Mesodermal cell (in vitro differentiated cells): ENCODE data around the gene NEO1.

Source experiments
- H3K27ac ChIP-seq: 2 replicates; pipeline ENCODE4 v1.7.0; 2013; ENCODE audit warnings: mild to moderate bottlenecking, low read depth, low read length, moderate library complexity; ENCODE audit not compliant: severe bottlenecking
- H3K36me3 ChIP-seq: 2 replicates; pipeline ENCODE4 v1.7.1; 2013; ENCODE audit warnings: mild to moderate bottlenecking, low read length, moderate library complexity; ENCODE audit not compliant: control insufficient read depth, insufficient read depth
- H3K4me1 ChIP-seq: one replicate; pipeline ENCODE4 v1.7.1; 2013; ENCODE audit warnings: mild to moderate bottlenecking, low read length; ENCODE audit not compliant: insufficient read depth, control insufficient read depth, poor library complexity, severe bottlenecking
- H3K4me3 ChIP-seq: 2 replicates; pipeline ENCODE4 v1.7.0; 2013; ENCODE audit warnings: low read length, control low read depth, mild to moderate bottlenecking; ENCODE audit not compliant: insufficient read depth, poor library complexity, severe bottlenecking; ENCODE audit errors: extremely low read depth
- H3K9me3 ChIP-seq: 2 replicates; pipeline ENCODE4 v1.7.1; 2013; ENCODE audit warnings: mild to moderate bottlenecking, low read length, moderate library complexity; ENCODE audit not compliant: control insufficient read depth
- WGBS, 2 experiments: methylation state at CpG; one replicate each; pipeline ENCODE4 v1.1.5; 2013; ENCODE audit warnings: missing lambda C conversion rate in 2 of 2; ENCODE audit not compliant: insufficient coverage in 2 of 2; 5-methylcytosine and 5-hydroxymethylcytosine counted together

Gene NEO1

GRCh38 chr15:73078722-73079121 lies 26.5 kb downstream of the NEO1 start:
- H3K4me1 ChIP-seq: peaks cover 12% of the 10 kb centered on the region
- H3K4me3 ChIP-seq: no peak overlapping the region
- no peaks in the 10 kb centered on the region for H3K9me3 ChIP-seq
- 100% methylated on average over 1 of the region's 2 CpGs; no CpG with 5 or more reads in 1 of the 2 experiments for WGBS, 2 experiments
- peak overlapping the region; percentile 72 for H3K27ac ChIP-seq
- H3K36me3 ChIP-seq: no peaks in the 10 kb centered on the region

GRCh38 chr15:73079565-73079964 lies 27.3 kb downstream of the NEO1 start:
- WGBS, 2 experiments: 100% methylated on average over 2 of the region's 3 CpGs; no CpG with 5 or more reads in 1 of the 2 experiments
- no peaks in the 10 kb centered on the region for H3K9me3 ChIP-seq

GRCh38 chr15:73081321-73081958 lies 29.2 kb downstream of the NEO1 start:
- Histone ChIP-seq H3K27ac (no peak overlapping the region), H3K4me3 (no peak overlapping the region), H3K9me3 (peaks cover 3% of the 10 kb centered on the region), H3K36me3 (no peaks in the 10 kb centered on the region), H3K4me1 (peaks cover 12% of the 10 kb centered on the region)
- WGBS, 2 experiments: 60% methylated on average over 1 of the region's 3 CpGs; no CpG with 5 or more reads in 1 of the 2 experiments

More at GRCh38 chr15:73079565-73079964, 27.3 kb downstream of the NEO1 start:
- no peaks in the 10 kb centered on the region for H3K36me3 ChIP-seq
- peaks cover 12% of the 10 kb centered on the region for H3K4me1 ChIP-seq
- no peak overlapping the region for H3K4me3 ChIP-seq
- no peak overlapping the region for H3K27ac ChIP-seq

- Histone ChIP-seq H3K4me3 (no peak overlapping the region), H3K4me1 (peaks cover 12% of the 10 kb centered on the region), H3K9me3 (peaks cover 3% of the 10 kb centered on the region), H3K36me3 (no peaks in the 10 kb centered on the region), H3K27ac (peak overlapping the region; percentile 77)
- 69 to 82% methylated on average over 2 of the region's 2 CpGs for WGBS, 2 experiments
These were observed 30.5 kb downstream of the NEO1 start for GRCh38 chr15:73082812-73083211.

- Histone ChIP-seq H3K27ac (no peak overlapping the region), H3K9me3 (peaks cover 3% of the 10 kb centered on the region)
These were observed 34.8 kb downstream of the NEO1 start for GRCh38 chr15:73087098-73087497.

DNA sequence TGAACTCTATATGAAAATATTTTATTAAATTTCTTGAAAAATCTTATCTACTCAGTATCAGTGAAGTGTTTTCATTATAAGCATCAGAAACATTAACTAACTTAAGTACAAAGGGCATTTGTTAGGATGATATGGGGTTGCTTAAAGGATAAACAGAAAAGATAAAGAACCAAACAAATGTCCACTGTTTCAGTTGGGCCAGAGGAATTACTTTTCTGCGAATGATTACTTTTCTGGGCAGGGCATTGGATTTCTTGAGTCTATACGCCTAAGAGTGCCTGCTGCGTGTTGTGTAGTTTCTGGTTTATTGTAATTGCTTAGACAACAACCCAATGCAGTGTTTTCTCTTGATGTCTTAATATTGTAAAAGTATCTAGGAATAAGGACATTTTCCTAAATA lies 52.8 kb downstream of the NEO1 start:
- Histone ChIP-seq H3K4me3 (no peak overlapping the region), H3K9me3 (no peaks in the 10 kb centered on the region), H3K4me1 (peaks cover 7% of the 10 kb centered on the region), H3K36me3 (no peaks in the 10 kb centered on the region), H3K27ac (no peak overlapping the region)
- 100% methylated on average over 1 of the region's 3 CpGs; no CpG with 5 or more reads in 1 of the 2 experiments for WGBS, 2 experiments

More at GRCh38 chr15:73087098-73087497, 34.8 kb downstream of the NEO1 start:
- Histone ChIP-seq H3K36me3 (no peaks in the 10 kb centered on the region), H3K4me3 (no peak overlapping the region), H3K4me1 (peaks cover 2% of the 10 kb centered on the region)

DNA sequence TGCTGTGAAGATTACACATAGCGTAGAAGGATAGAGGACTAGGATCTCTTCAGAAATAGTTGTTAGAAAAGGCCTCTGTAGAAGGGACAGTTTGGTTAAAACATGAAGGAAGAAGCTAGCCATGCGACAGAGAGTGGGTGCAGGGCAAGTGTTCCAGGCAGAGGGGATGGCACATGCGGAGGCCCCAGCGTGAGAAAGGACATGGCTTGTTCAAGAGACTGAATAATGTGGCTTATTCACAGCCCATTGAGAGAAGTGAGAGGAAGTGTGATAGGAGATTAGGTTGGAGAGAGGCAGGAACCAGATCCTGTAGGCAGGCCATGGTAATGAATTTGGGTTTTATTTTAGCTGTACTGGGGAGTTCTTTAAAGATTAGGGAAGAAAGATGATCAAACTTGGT lies 56.4 kb downstream of the NEO1 start:
- Histone ChIP-seq H3K27ac (no peak overlapping the region), H3K4me1 (peaks cover 7% of the 10 kb centered on the region), H3K36me3 (no peaks in the 10 kb centered on the region), H3K4me3 (no peak overlapping the region), H3K9me3 (no peaks in the 10 kb centered on the region)
- 66 to 100% methylated on average over 1 to 4 of the region's 4 CpGs for WGBS, 2 experiments

DNA sequence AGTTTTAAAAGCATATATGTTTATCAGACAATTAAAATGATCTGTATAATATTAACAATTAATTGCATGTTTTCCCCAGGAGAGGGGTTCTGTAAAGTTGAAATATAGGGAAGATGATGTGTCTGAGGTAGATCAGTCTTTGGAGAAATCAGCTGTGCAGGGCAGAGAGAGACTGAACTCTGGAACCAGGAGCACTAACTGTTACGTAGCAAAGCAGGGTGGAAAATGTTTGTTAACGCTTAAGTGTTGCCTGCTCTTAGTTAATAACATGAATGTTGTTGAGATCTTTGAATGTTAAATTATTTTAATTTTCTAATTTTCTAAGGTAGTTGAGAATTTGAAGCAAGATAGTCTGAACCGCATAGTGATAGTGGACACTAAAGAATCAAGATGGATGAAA lies 57.5 kb downstream of the NEO1 start:
- no peak overlapping the region for H3K4me3 ChIP-seq
- no peak overlapping the region for H3K27ac ChIP-seq
- WGBS, 2 experiments: 80 to 89% methylated on average over 2 to 3 of the region's 3 CpGs
- no peaks in the 10 kb centered on the region for H3K9me3 ChIP-seq
- H3K36me3 ChIP-seq: no peaks in the 10 kb centered on the region
- H3K4me1 ChIP-seq: peaks cover 7% of the 10 kb centered on the region

- Histone ChIP-seq H3K9me3 (no peaks in the 10 kb centered on the region), H3K27ac (no peak overlapping the region), H3K4me3 (no peak overlapping the region), H3K4me1 (peaks cover 7% of the 10 kb centered on the region), H3K36me3 (no peaks in the 10 kb centered on the region)
- 80% methylated on average over 1 of the region's 1 CpG; no CpG with 5 or more reads in 1 of the 2 experiments for WGBS, 2 experiments
These were observed 57.9 kb downstream of the NEO1 start for GRCh38 chr15:73110201-73110600.

DNA sequence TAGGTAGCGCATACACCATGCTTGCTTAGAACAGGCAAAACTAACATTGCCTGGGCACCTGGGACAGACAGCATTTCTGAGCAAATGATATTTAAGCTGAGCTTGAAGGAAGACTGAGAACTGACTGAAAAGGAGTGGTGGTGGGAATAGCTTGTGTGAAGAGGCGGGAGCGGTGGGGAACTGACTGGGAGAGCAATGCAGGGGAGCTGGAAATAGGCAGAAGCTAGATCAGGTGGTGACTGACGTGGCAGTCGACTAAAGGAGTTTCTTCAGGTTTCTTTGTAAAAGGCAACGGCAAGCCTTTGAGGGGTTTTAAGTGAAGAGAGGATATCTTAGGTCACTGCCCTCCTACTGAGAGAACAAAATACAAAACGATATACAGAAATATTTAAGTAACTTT lies 61.8 kb downstream of the NEO1 start:
- no peak overlapping the region for H3K27ac ChIP-seq
- peaks cover 11% of the 10 kb centered on the region for H3K36me3 ChIP-seq
- H3K9me3 ChIP-seq: no peaks in the 10 kb centered on the region
- H3K4me1 ChIP-seq: peaks cover under 1% of the 10 kb centered on the region
- no peak overlapping the region for H3K4me3 ChIP-seq
- 44 to 73% methylated on average over 2 to 5 of the region's 7 CpGs for WGBS, 2 experiments

GRCh38 chr15:73116164-73116563 lies 63.9 kb downstream of the NEO1 start:
- Histone ChIP-seq H3K36me3 (peaks cover 11% of the 10 kb centered on the region), H3K4me3 (no peak overlapping the region), H3K27ac (no peak overlapping the region), H3K9me3 (no peaks in the 10 kb centered on the region), H3K4me1 (no peaks in the 10 kb centered on the region)
- 83% methylated on average over 2 of the region's 2 CpGs; no CpG with 5 or more reads in 1 of the 2 experiments for WGBS, 2 experiments
